GM12878 (cell line): ENCODE data around the gene TRABD2B.

ENCODE experiments used
- EGR1 ChIP-seq, 2 experiments: IDR thresholded peaks; 1 replicate in 1 of 2; 2 replicates in 1 of 2; pipeline ENCODE4 v1.6.1; 2011 to 2012; ENCODE audit warnings: low read depth in 2 of 2, low read length in 2 of 2, borderline replicate concordance in 1 of 2, mild to moderate bottlenecking in 1 of 2, moderate library complexity in 1 of 2
- PML ChIP-seq: IDR thresholded peaks from 2 replicates; pipeline ENCODE4 v1.6.1; 2012; ENCODE audit warnings: low read length, inconsistent platforms
- POLR2A ChIP-seq: IDR thresholded peaks from 2 replicates; pipeline ENCODE4 v1.6.1; 2011; ENCODE audit warnings: low read depth, mild to moderate bottlenecking, low read length
- POLR2AphosphoS5 ChIP-seq: IDR thresholded peaks from 2 replicates; pipeline ENCODE4 v1.6.1; 2011; ENCODE audit warnings: mild to moderate bottlenecking, low read length, inconsistent platforms
- SRF ChIP-seq, 2 experiments: IDR thresholded peaks; 2 replicates each; pipeline ENCODE4 v1.6.1; 2011; ENCODE audit warnings: low read depth in 2 of 2, low read length in 2 of 2, mild to moderate bottlenecking in 1 of 2, moderate library complexity in 1 of 2
- TF ChIP-seq, protein P1 (sequence below): IDR thresholded peaks from 2 replicates; pipeline ENCODE4 v1.6.1; 2012; ENCODE audit warnings: mild to moderate bottlenecking, low read depth, low read length

DNA sequence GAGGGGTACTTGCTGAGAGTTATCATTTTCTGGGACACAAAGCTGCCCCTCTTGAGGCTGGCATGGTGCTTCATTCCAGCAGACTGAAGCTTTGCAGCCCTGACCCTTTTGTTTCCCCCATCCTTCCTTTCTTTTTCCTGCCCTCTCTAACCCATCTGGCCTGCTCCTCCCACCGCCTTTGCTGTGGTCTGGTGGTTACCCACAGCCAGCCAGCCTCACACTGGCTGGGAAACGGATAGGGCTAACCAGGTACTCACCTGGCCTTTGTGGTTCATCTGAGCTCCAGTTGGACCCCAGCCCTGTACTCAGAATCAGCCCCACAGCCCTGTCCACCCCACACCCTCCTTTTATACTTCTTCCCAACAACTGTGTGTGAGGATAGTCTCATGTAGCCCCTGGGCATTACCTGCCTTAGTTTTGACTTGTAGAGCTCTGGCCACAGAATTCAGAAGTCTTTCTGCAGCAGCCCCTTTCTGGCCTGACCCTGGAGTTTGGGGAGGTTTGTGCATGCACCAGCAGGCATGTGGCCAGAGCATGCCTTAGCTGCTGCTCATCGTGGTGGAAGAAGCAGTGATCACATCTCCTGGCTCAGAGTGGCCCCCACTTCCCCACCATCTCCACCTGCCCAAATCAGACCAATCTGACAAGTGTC, 138.0 kb downstream of the TRABD2B start:
- TF ChIP-seq SRF (IDR thresholded peaks at IDR 0.05; ENCODE audit: low read depth in 2 of 2, low read length in 2 of 2) (no peak), EGR1 (IDR thresholded peaks at IDR 0.05; ENCODE audit: borderline replicate concordance in 1 of 2, low read depth in 2 of 2, low read length in 2 of 2) (no peak), POLR2A (no peak), PML (no peak), POLR2AphosphoS5 (no peak)
- TF ChIP-seq, protein P1, sequence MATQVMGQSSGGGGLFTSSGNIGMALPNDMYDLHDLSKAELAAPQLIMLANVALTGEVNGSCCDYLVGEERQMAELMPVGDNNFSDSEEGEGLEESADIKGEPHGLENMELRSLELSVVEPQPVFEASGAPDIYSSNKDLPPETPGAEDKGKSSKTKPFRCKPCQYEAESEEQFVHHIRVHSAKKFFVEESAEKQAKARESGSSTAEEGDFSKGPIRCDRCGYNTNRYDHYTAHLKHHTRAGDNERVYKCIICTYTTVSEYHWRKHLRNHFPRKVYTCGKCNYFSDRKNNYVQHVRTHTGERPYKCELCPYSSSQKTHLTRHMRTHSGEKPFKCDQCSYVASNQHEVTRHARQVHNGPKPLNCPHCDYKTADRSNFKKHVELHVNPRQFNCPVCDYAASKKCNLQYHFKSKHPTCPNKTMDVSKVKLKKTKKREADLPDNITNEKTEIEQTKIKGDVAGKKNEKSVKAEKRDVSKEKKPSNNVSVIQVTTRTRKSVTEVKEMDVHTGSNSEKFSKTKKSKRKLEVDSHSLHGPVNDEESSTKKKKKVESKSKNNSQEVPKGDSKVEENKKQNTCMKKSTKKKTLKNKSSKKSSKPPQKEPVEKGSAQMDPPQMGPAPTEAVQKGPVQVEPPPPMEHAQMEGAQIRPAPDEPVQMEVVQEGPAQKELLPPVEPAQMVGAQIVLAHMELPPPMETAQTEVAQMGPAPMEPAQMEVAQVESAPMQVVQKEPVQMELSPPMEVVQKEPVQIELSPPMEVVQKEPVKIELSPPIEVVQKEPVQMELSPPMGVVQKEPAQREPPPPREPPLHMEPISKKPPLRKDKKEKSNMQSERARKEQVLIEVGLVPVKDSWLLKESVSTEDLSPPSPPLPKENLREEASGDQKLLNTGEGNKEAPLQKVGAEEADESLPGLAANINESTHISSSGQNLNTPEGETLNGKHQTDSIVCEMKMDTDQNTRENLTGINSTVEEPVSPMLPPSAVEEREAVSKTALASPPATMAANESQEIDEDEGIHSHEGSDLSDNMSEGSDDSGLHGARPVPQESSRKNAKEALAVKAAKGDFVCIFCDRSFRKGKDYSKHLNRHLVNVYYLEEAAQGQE, result no peak
